ENCODE measurements around the gene TSPAN1. TPM values are rescaled to one million over a fixed set of nuclear protein-coding genes. Genes with fewer than 3 reads are reported as not detected.

Gene TSPAN1
- total RNA-seq, 1 donor from 2014 or later: 1.7 TPM

- Histone ChIP-seq H3K79me2 (ENCODE audit: insufficient read depth, low read length) (no peaks in the 10 kb centered on the region), H3K4me2 (ENCODE audit: low read length) (no peak overlapping the region), H3K9me3 (ENCODE audit: insufficient read depth, low read depth, low read length) (no peaks in the 10 kb centered on the region), H2AFZ (ENCODE audit: low read depth, low read length) (no peak overlapping the region), H3K9ac (ENCODE audit: low read length) (no peak overlapping the region), H4K20me1 (ENCODE audit: insufficient read depth, low read length) (no peaks in the 10 kb centered on the region), H3K36me3 (ENCODE audit: insufficient read depth, low read length) (no peaks in the 10 kb centered on the region), H3K27ac (ENCODE audit: low read depth, low read length) (no peak overlapping the region), H3K4me3 (ENCODE audit: insufficient read depth, low read depth, low read length) (no peak overlapping the region), H3K27me3 (ENCODE audit: insufficient read depth, low read length) (peaks cover 25% of the 10 kb centered on the region), H3K4me1 (ENCODE audit: insufficient read depth, low read length) (peaks cover 2% of the 10 kb centered on the region)
- no peaks in the 10 kb centered on the region for H3K4me1 Mint-ChIP-seq (ENCODE audit: low read depth, unreplicated experiment)
- peaks cover 4% of the 10 kb centered on the region for H3K36me3 Mint-ChIP-seq (ENCODE audit: low read depth, unreplicated experiment)
- no peak overlapping the region for H3K4me3 Mint-ChIP-seq (ENCODE audit: unreplicated experiment)
- H3K9me3 Mint-ChIP-seq (ENCODE audit: unreplicated experiment): peaks cover 1% of the 10 kb centered on the region
- FAIRE-seq (no peak), DNase-seq (ENCODE audit: low read depth) (no peak)
- H3K27me3 Mint-ChIP-seq (ENCODE audit: low read depth, unreplicated experiment): peaks cover 52% of the 10 kb centered on the region
- H3K27ac Mint-ChIP-seq (ENCODE audit: unreplicated experiment): no peak overlapping the region
- no peak for TF ChIP-seq EZH2 (IDR thresholded peaks at IDR 0.05; ENCODE audit: insufficient read depth, low read length)
- no peak for TF ChIP-seq CTCF (IDR thresholded peaks at IDR 0.05; ENCODE audit: insufficient read depth, low read depth, low read length)
These were observed 6.4 kb upstream of the TSPAN1 start for GRCh38 chr1:46168477-46168876.

GRCh38 chr1:46169811-46170454 is 5.0 kb upstream of the TSPAN1 start:
- H3K36me3 Mint-ChIP-seq (ENCODE audit: low read depth, unreplicated experiment): peaks cover 2% of the 10 kb centered on the region
- Histone ChIP-seq H3K36me3 (ENCODE audit: insufficient read depth, low read length) (no peaks in the 10 kb centered on the region), H3K4me1 (ENCODE audit: insufficient read depth, low read length) (peaks cover 7% of the 10 kb centered on the region), H3K4me2 (ENCODE audit: low read length) (no peak overlapping the region), H3K79me2 (ENCODE audit: insufficient read depth, low read length) (no peaks in the 10 kb centered on the region), H3K9ac (ENCODE audit: low read length) (no peak overlapping the region), H3K4me3 (ENCODE audit: insufficient read depth, low read depth, low read length) (no peak overlapping the region), H3K27ac (ENCODE audit: low read depth, low read length) (no peak overlapping the region), H3K9me3 (ENCODE audit: insufficient read depth, low read depth, low read length) (no peaks in the 10 kb centered on the region), H4K20me1 (ENCODE audit: insufficient read depth, low read length) (no peaks in the 10 kb centered on the region), H2AFZ (ENCODE audit: low read depth, low read length) (no peak overlapping the region), H3K27me3 (ENCODE audit: insufficient read depth, low read length) (peaks cover 21% of the 10 kb centered on the region)
- no peak for TF ChIP-seq CTCF (IDR thresholded peaks at IDR 0.05; ENCODE audit: insufficient read depth, low read depth, low read length)
- no peak for TF ChIP-seq EZH2 (IDR thresholded peaks at IDR 0.05; ENCODE audit: insufficient read depth, low read length)
- no peak overlapping the region for H3K27ac Mint-ChIP-seq (ENCODE audit: unreplicated experiment)
- H3K4me1 Mint-ChIP-seq (ENCODE audit: low read depth, unreplicated experiment): no peaks in the 10 kb centered on the region
- no peak for DNase-seq (ENCODE audit: low read depth)
- H3K9me3 Mint-ChIP-seq (ENCODE audit: unreplicated experiment): no peaks in the 10 kb centered on the region
- FAIRE-seq: no peak
- peaks cover 44% of the 10 kb centered on the region for H3K27me3 Mint-ChIP-seq (ENCODE audit: low read depth, unreplicated experiment)
- H3K4me3 Mint-ChIP-seq (ENCODE audit: unreplicated experiment): no peak overlapping the region

- H3K36me3 ChIP-seq (ENCODE audit: insufficient read depth, low read length): no peaks in the 10 kb centered on the region
- H3K4me3 ChIP-seq (ENCODE audit: insufficient read depth, low read depth, low read length): no peak overlapping the region
- no peak for DNase-seq (ENCODE audit: low read depth)
- H4K20me1 ChIP-seq (ENCODE audit: insufficient read depth, low read length): no peaks in the 10 kb centered on the region
- H3K9me3 ChIP-seq (ENCODE audit: insufficient read depth, low read depth, low read length): no peaks in the 10 kb centered on the region
- Mint-ChIP-seq H3K4me1 (ENCODE audit: low read depth, unreplicated experiment) (no peaks in the 10 kb centered on the region), H3K36me3 (ENCODE audit: low read depth, unreplicated experiment) (peaks cover 2% of the 10 kb centered on the region), H3K27me3 (ENCODE audit: low read depth, unreplicated experiment) (peaks cover 39% of the 10 kb centered on the region), H3K27ac (ENCODE audit: unreplicated experiment) (no peak overlapping the region), H3K4me3 (ENCODE audit: unreplicated experiment) (no peak overlapping the region), H3K9me3 (ENCODE audit: unreplicated experiment) (no peaks in the 10 kb centered on the region)
- H3K4me1 ChIP-seq (ENCODE audit: insufficient read depth, low read length): peaks cover 7% of the 10 kb centered on the region
- no peak overlapping the region for H3K27ac ChIP-seq (ENCODE audit: low read depth, low read length)
- H3K4me2 ChIP-seq (ENCODE audit: low read length): no peak overlapping the region
- FAIRE-seq: no peak
- no peak overlapping the region for H2AFZ ChIP-seq (ENCODE audit: low read depth, low read length)
- no peak overlapping the region for H3K9ac ChIP-seq (ENCODE audit: low read length)
- H3K79me2 ChIP-seq (ENCODE audit: insufficient read depth, low read length): no peaks in the 10 kb centered on the region
- H3K27me3 ChIP-seq (ENCODE audit: insufficient read depth, low read length): peaks cover 21% of the 10 kb centered on the region
- TF ChIP-seq EZH2 (IDR thresholded peaks at IDR 0.05; ENCODE audit: insufficient read depth, low read length): no peak
- no peak for TF ChIP-seq CTCF (IDR thresholded peaks at IDR 0.05; ENCODE audit: insufficient read depth, low read depth, low read length)
These were observed 3.5 kb upstream of the TSPAN1 start for GRCh38 chr1:46171351-46171750.
